Stomach (tissue), 9 donors: Measurements from ENCODE around the gene MYO9B. TPM values are rescaled to one million over a fixed set of nuclear protein-coding genes. Genes with fewer than 3 reads are reported as not detected.

Source experiments
- DNase-seq, 2 donors: peaks; one replicate each; pipeline versions ENCODE4 v3.0.0 to v3.0.0-alpha.2; 2013 to 2019
- H3K27ac ChIP-seq, 5 donors: fragments of 200-600 bp in 4 of 5; sonication (generic) in 4 of 5; one replicate each; pipeline ENCODE4 v1.5.1; 2013 to 2019; ENCODE audit warnings: mild to moderate bottlenecking in 1 of 5, moderate library complexity in 1 of 5
- H3K27me3 ChIP-seq, 3 donors: fragments of 200-600 bp; sonication (generic); one replicate each; pipeline ENCODE4 v1.5.1; 2017 to 2019; ENCODE audit warnings: mixed run types in 1 of 3
- H3K36me3 ChIP-seq, 4 donors: fragments of 200-600 bp; sonication (generic); 1 replicate in 3 of 4; 2 replicates in 1 of 4; pipeline ENCODE4 v1.5.1; 2016 to 2019
- H3K4me1 ChIP-seq, 4 donors: fragments of 200-600 bp; sonication (generic); one replicate each; pipeline ENCODE4 v1.5.1; 2016 to 2019
- H3K4me3 ChIP-seq, 4 donors: fragments of 200-600 bp; sonication (generic) in 3 of 4; one replicate each; pipeline ENCODE4 v1.5.1; 2016 to 2019; ENCODE audit warnings: mild to moderate bottlenecking in 1 of 4
- H3K9me3 ChIP-seq, 4 donors: fragments of 200-600 bp; sonication (generic); one replicate each; pipeline ENCODE4 v1.5.1; 2016 to 2019
- CTCF ChIP-seq, 7 experiments: fragments of 450-650 bp in 4 of 7; fragments of 200-600 bp in 3 of 7; sonication (generic) in 3 of 7; IDR thresholded peaks; one replicate each; pipeline ENCODE4 v1.5.1; 2016 to 2019; ENCODE audit warnings: antibody characterized with exemption in 7 of 7, control low read depth in 2 of 7, mild to moderate bottlenecking in 1 of 7
- EP300 ChIP-seq: sonication (generic); formaldehyde crosslinking; IDR thresholded peaks from one replicate; pipeline ENCODE4 v1.6.1; 2017; ENCODE audit warnings: antibody characterized with exemption
- POLR2A ChIP-seq, 4 donors: fragments of 450-650 bp; IDR thresholded peaks; one replicate each; pipeline ENCODE4 v1.6.1; 2016; ENCODE audit warnings: antibody characterized with exemption in 4 of 4, control low read depth in 2 of 4, mild to moderate bottlenecking in 1 of 4, moderate library complexity in 1 of 4
- POLR2AphosphoS5 ChIP-seq, 3 donors: sonication (generic); formaldehyde crosslinking; IDR thresholded peaks; one replicate each; pipeline ENCODE4 v1.6.1; 2016; ENCODE audit warnings: antibody characterized with exemption in 3 of 3
- WGBS, 5 donors: extraction: QIAGEN DNeasy Blood & Tissue Kit in 3 of 5; methylation state at CpG; one replicate each; pipeline versions ENCODE4 v1.1.5 to v1.1.7; 2013 to 2018; 5-methylcytosine and 5-hydroxymethylcytosine counted together
- intact Hi-C: fragments of 100-400 bp; cut with DNase I; formaldehyde crosslinking; loops from one replicate; pipeline ENCODE4 v1.15.1; 2023; ENCODE audit warnings: low total_unique reads
- polyA plus RNA-seq, 3 donors: library from polyadenylated mRNA; stranded (reverse); fragments of 200-250 nt; gene quantifications; one replicate each; pipeline ENCODE4 v1.2.3, GENCODE V29; 2013
- total RNA-seq, 5 donors: library from RNA; depleted of rRNA; stranded (reverse); fragments of >200 nt; gene quantifications; one replicate each; pipeline versions ENCODE4 v1.1.0 to v1.2.3, GENCODE V29; 2014 to 2016
- donor health status: healthy with polysubstance abuse.
- donor health status: Bipolar disorder and iron deficiency.
- donor health status: healthy.

The MYO9B gene
- total and polyA plus RNA-seq, 8 donors = 30.2 to 265 (median 62.5) TPM

GRCh38 chr19:17081672-17082630 is 6.4 kb downstream of the MYO9B start:
- H3K36me3 ChIP-seq = peaks cover 0 to 14% (median 13%) of the 10 kb centered on the region in 4 donors
- H3K4me3 ChIP-seq = no peak overlapping the region
- DNase-seq = no peak
- H3K4me1 ChIP-seq = peaks cover 40 to 80% (median 59%) of the 10 kb centered on the region in 4 donors
- WGBS, 5 donors = 71 to 86% (median 74%) methylated on average over 19 to 20 of the region's 20 CpGs
- H3K27ac ChIP-seq = peak overlapping the region in 4 of 5 donors; percentile 89 to 95 (median 94)
- no peaks in the 10 kb centered on the region for H3K27me3 ChIP-seq
- no peaks in the 10 kb centered on the region for H3K9me3 ChIP-seq
- TF ChIP-seq EP300 = no peak
- no peak for TF ChIP-seq POLR2A (IDR thresholded peaks at IDR 0.05)
- no peak for TF ChIP-seq CTCF (IDR thresholded peaks at IDR 0.05)
- TF ChIP-seq POLR2AphosphoS5 (IDR thresholded peaks at IDR 0.05) = no peak
- intact Hi-C loops = no loop called here

- Histone ChIP-seq H3K9me3 (no peaks in the 10 kb centered on the region), H3K4me1 (peaks cover 9 to 76% (median 41%) of the 10 kb centered on the region in 4 donors), H3K27ac (peak overlapping the region in 1 of 5 donors; percentile 2), H3K4me3 (no peak overlapping the region), H3K27me3 (no peaks in the 10 kb centered on the region), H3K36me3 (peaks cover 0 to 23% (median 14%) of the 10 kb centered on the region in 4 donors)
- peak in 1 of 2 donors; percentile 57 for DNase-seq
- TF ChIP-seq EP300 (no peak), POLR2A (IDR thresholded peaks at IDR 0.05) (no peak), POLR2AphosphoS5 (IDR thresholded peaks at IDR 0.05) (no peak), CTCF (IDR thresholded peaks at IDR 0.05) (no peak)
- 84 to 90% (median 86%) methylated on average over 13 to 14 of the region's 14 CpGs for WGBS, 5 donors
- intact Hi-C loops = no loop called here
These were observed 10.5 kb downstream of the MYO9B start for GRCh38 chr19:17086120-17086519.

GRCh38 chr19:17086834-17087233 is 11.3 kb downstream of the MYO9B start:
- H3K27ac ChIP-seq = peak overlapping the region in 3 of 5 donors; percentile 14 to 84 (median 35)
- no peak overlapping the region for H3K4me3 ChIP-seq
- no peak for TF ChIP-seq CTCF (IDR thresholded peaks at IDR 0.05)
- TF ChIP-seq POLR2A (IDR thresholded peaks at IDR 0.05) = no peak
- TF ChIP-seq POLR2AphosphoS5 (IDR thresholded peaks at IDR 0.05) = no peak
- no peak for TF ChIP-seq EP300
- DNase-seq = no peak
- no peaks in the 10 kb centered on the region for H3K9me3 ChIP-seq
- H3K36me3 ChIP-seq = peaks cover 0 to 23% (median 14%) of the 10 kb centered on the region in 4 donors
- intact Hi-C loops = no loop called here
- WGBS, 5 donors = 81 to 96% (median 88%) methylated on average over 6 of the region's 6 CpGs
- H3K27me3 ChIP-seq = no peaks in the 10 kb centered on the region
- peaks cover 13 to 76% (median 42%) of the 10 kb centered on the region in 4 donors for H3K4me1 ChIP-seq

GRCh38 chr19:17088552-17088951 is 13.0 kb downstream of the MYO9B start:
- no peak overlapping the region for H3K4me3 ChIP-seq
- no peak for DNase-seq
- H3K36me3 ChIP-seq = peaks cover 0 to 26% (median 14%) of the 10 kb centered on the region in 4 donors
- H3K9me3 ChIP-seq = no peaks in the 10 kb centered on the region
- peaks cover 12 to 77% (median 39%) of the 10 kb centered on the region in 4 donors for H3K4me1 ChIP-seq
- H3K27ac ChIP-seq = peak overlapping the region; percentile 37 to 84 (median 72)
- TF ChIP-seq POLR2AphosphoS5 (IDR thresholded peaks at IDR 0.05) = no peak
- TF ChIP-seq POLR2A (IDR thresholded peaks at IDR 0.05) = no peak
- no peak for TF ChIP-seq EP300
- TF ChIP-seq CTCF (IDR thresholded peaks at IDR 0.05) = no peak
- intact Hi-C loops = no loop called here
- WGBS, 5 donors = 81 to 93% (median 86%) methylated on average over 5 of the region's 5 CpGs
- no peaks in the 10 kb centered on the region for H3K27me3 ChIP-seq
